Neural progenitor cell (in vitro differentiated cells): ENCODE measurements around the gene UBB. TPM values are rescaled to one million over a fixed set of nuclear protein-coding genes. Genes with fewer than 3 reads are reported as not detected.

Source experiments
- DNase-seq: peaks from one replicate; pipeline ENCODE4 v3.0.0-alpha.2; 2016; ENCODE audit warnings: low spot score
- H2AFZ ChIP-seq: fragments of 200-600 bp; sonication (generic); replicated peaks from 2 replicates; pipeline ENCODE4 v1.6.1; 2016; ENCODE audit warnings: antibody characterized with exemption
- H3F3A ChIP-seq: fragments of 200-600 bp; sonication (generic); 2 replicates; pipeline ENCODE4 v1.6.1; 2016; ENCODE audit warnings: antibody characterized with exemption, low read depth
- H3K27ac ChIP-seq: fragments of 200-600 bp; sonication (generic); 2 replicates; pipeline ENCODE4 v1.5.1; 2016; ENCODE audit warnings: mild to moderate bottlenecking
- H3K27me3 ChIP-seq: fragments of 200-600 bp; sonication (generic); 2 replicates; pipeline ENCODE4 v1.6.1; 2016; ENCODE audit warnings: mild to moderate bottlenecking, moderate library complexity
- H3K36me3 ChIP-seq: fragments of 200-600 bp; sonication (generic); 2 replicates; pipeline ENCODE4 v1.5.1; 2016
- H3K4me1 ChIP-seq: fragments of 200-600 bp; sonication (generic); 2 replicates; pipeline ENCODE4 v1.6.1; 2016; ENCODE audit warnings: mixed run types
- H3K4me2 ChIP-seq: fragments of 200-600 bp; sonication (generic); 2 replicates; pipeline ENCODE4 v1.6.1; 2016
- H3K4me3 ChIP-seq: fragments of 200-600 bp; sonication (generic); 2 replicates; pipeline ENCODE4 v1.5.1; 2016
- H3K79me2 ChIP-seq: fragments of 200-600 bp; sonication (generic); 2 replicates; pipeline ENCODE4 v1.6.1; 2016; ENCODE audit warnings: low read depth
- H3K9ac ChIP-seq: fragments of 200-600 bp; sonication (generic); 2 replicates; pipeline ENCODE4 v1.6.1; 2016
- H3K9me3 ChIP-seq: fragments of 200-600 bp; sonication (generic); 2 replicates; pipeline ENCODE4 v1.5.1; 2016; ENCODE audit warnings: low read depth
- H4K20me1 ChIP-seq: fragments of 200-600 bp; sonication (generic); 2 replicates; pipeline ENCODE4 v1.6.1; 2016; ENCODE audit warnings: low read depth
- H3K27ac Mint-ChIP-seq: 3 replicates; pipeline ENCODE4 v1.8.0; 2021; ENCODE audit warnings: mixed read lengths
- H3K27me3 Mint-ChIP-seq: 2 replicates; pipeline ENCODE4 v1.8.0; 2022; ENCODE audit warnings: low read depth, mild to moderate bottlenecking, inconsistent platforms, moderate library complexity, mixed read lengths; ENCODE audit not compliant: insufficient read depth
- H3K36me3 Mint-ChIP-seq: 3 replicates; pipeline ENCODE4 v1.8.0; 2021; ENCODE audit warnings: mixed read lengths
- H3K4me1 Mint-ChIP-seq: 3 replicates; pipeline ENCODE4 v1.8.0; 2021; ENCODE audit warnings: mixed read lengths
- H3K4me3 Mint-ChIP-seq: 3 replicates; pipeline ENCODE4 v1.8.0; 2021; ENCODE audit warnings: mild to moderate bottlenecking, moderate library complexity, mixed read lengths
- H3K9me3 Mint-ChIP-seq: 3 replicates; pipeline ENCODE4 v1.8.0; 2020; ENCODE audit warnings: mixed read lengths
- CTCF ChIP-seq: fragments of 200-600 bp; sonication (generic); IDR thresholded peaks from 2 replicates; pipeline ENCODE4 v1.5.1; 2017; ENCODE audit warnings: antibody characterized with exemption, mild to moderate bottlenecking
- EZH2 ChIP-seq: fragments of 200-600 bp; sonication (generic); IDR thresholded peaks from 2 replicates; pipeline ENCODE4 v1.6.1; 2017; ENCODE audit warnings: antibody characterized with exemption, mild to moderate bottlenecking, moderate library complexity
- EZH2phosphoT487 ChIP-seq: fragments of 200-600 bp; sonication (generic); IDR thresholded peaks from 2 replicates; pipeline ENCODE4 v1.6.1; 2017; ENCODE audit warnings: antibody characterized with exemption
- total RNA-seq: library from RNA; depleted of rRNA; stranded (reverse); fragments of >200 nt; gene quantifications from 2 replicates; pipeline ENCODE4 v1.2.3, GENCODE V29; 2015; ENCODE audit warnings: low replicate concordance

UBB gene
- total RNA-seq, 1 donor from 2014 or later = 1,249 TPM

DNA sequence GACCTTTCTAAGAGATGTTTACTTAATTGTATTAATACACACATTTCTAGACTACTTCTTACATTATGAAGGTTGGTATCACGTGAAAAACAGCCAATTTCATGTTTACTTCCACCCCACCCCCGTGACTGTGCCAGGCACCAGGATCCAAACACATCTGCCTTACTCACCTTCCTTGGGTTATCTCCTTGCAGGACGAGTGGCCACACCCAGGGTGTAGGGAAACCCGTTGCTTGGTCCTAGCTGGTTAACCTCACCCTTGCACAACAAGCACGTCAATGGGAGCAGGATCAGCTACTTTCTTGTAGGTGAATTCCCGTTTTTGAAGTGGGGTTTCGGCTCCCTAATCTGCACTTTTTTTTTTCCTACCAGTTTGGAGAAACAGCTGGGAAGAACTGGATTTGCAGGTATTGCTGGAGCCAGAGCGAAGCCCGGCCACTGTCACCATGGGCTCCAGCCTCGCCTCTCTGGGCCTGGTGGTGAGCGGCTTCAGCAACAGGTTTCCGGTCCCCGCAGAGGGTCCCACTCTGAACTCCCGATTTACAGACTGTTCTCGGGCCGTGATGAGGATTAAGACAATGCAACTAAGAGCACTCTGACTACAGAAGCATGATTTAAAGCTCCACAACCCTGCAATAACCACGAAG lies 2.1 kb upstream of the UBB start:
- no peak overlapping the region for H3K27ac Mint-ChIP-seq
- Histone ChIP-seq H3K9ac (no peak overlapping the region), H2AFZ (no peak overlapping the region), H3K36me3 (peaks cover 5% of the 10 kb centered on the region), H3K4me1 (peaks cover 21% of the 10 kb centered on the region), H3K27me3 (no peaks in the 10 kb centered on the region), H3K79me2 (peaks cover 28% of the 10 kb centered on the region), H3K4me2 (no peak overlapping the region), H4K20me1 (peaks cover 26% of the 10 kb centered on the region), H3K27ac (no peak overlapping the region), H3F3A (peaks cover 46% of the 10 kb centered on the region), H3K4me3 (no peak overlapping the region), H3K9me3 (no peaks in the 10 kb centered on the region)
- peaks cover 28% of the 10 kb centered on the region for H3K4me1 Mint-ChIP-seq
- peaks cover 8% of the 10 kb centered on the region for H3K9me3 Mint-ChIP-seq
- TF ChIP-seq EZH2 = no peak
- no peak for DNase-seq
- peaks cover 9% of the 10 kb centered on the region for H3K27me3 Mint-ChIP-seq
- H3K36me3 Mint-ChIP-seq = peaks cover 24% of the 10 kb centered on the region
- H3K4me3 Mint-ChIP-seq = peak overlapping the region; percentile 27

- Mint-ChIP-seq H3K9me3 (peaks cover 8% of the 10 kb centered on the region), H3K4me3 (no peak overlapping the region)
- TF ChIP-seq EZH2 (no peak), EZH2phosphoT487 (no peak), CTCF (no peak)
Measured at GRCh38 chr17:16379654-16380053, 1.2 kb upstream of the UBB start.

GRCh38 chr17:16381496-16381820 lies 567 bp downstream of the UBB start:
- Histone ChIP-seq H3K9ac (peak overlapping the region; percentile 71), H2AFZ (no peak overlapping the region), H4K20me1 (peaks cover 38% of the 10 kb centered on the region), H3F3A (peaks cover 70% of the 10 kb centered on the region), H3K4me3 (peak overlapping the region; percentile 89), H3K9me3 (no peaks in the 10 kb centered on the region), H3K27me3 (no peaks in the 10 kb centered on the region), H3K4me2 (peak overlapping the region; percentile 78), H3K79me2 (peaks cover 31% of the 10 kb centered on the region), H3K27ac (peak overlapping the region; percentile 98), H3K36me3 (peaks cover 5% of the 10 kb centered on the region), H3K4me1 (peaks cover 21% of the 10 kb centered on the region)
- H3K9me3 Mint-ChIP-seq = peaks cover 8% of the 10 kb centered on the region
- H3K27ac Mint-ChIP-seq = peak overlapping the region; percentile 100
- H3K4me3 Mint-ChIP-seq = peak overlapping the region; percentile 97
- no peak for DNase-seq
- TF ChIP-seq EZH2phosphoT487 (no peak), EZH2 (no peak), CTCF (no peak)
- H3K4me1 Mint-ChIP-seq = peaks cover 32% of the 10 kb centered on the region
- peaks cover 24% of the 10 kb centered on the region for H3K36me3 Mint-ChIP-seq
- H3K27me3 Mint-ChIP-seq = peaks cover 12% of the 10 kb centered on the region

More at GRCh38 chr17:16379654-16380053, 1.2 kb upstream of the UBB start:
- H3K9ac ChIP-seq = no peak overlapping the region
- peaks cover 35% of the 10 kb centered on the region for H4K20me1 ChIP-seq
- H3F3A ChIP-seq = peaks cover 55% of the 10 kb centered on the region
- no peaks in the 10 kb centered on the region for H3K9me3 ChIP-seq
- peaks cover 5% of the 10 kb centered on the region for H3K36me3 ChIP-seq
- peaks cover 31% of the 10 kb centered on the region for H3K79me2 ChIP-seq
- no peak overlapping the region for H3K4me2 ChIP-seq
- Mint-ChIP-seq H3K36me3 (peaks cover 24% of the 10 kb centered on the region), H3K27ac (no peak overlapping the region), H3K4me1 (peaks cover 32% of the 10 kb centered on the region), H3K27me3 (peaks cover 9% of the 10 kb centered on the region)
- H3K4me3 ChIP-seq = no peak overlapping the region
- no peak for DNase-seq
- H3K27me3 ChIP-seq = no peaks in the 10 kb centered on the region
- peaks cover 21% of the 10 kb centered on the region for H3K4me1 ChIP-seq
- no peak overlapping the region for H3K27ac ChIP-seq
- no peak overlapping the region for H2AFZ ChIP-seq

DNA sequence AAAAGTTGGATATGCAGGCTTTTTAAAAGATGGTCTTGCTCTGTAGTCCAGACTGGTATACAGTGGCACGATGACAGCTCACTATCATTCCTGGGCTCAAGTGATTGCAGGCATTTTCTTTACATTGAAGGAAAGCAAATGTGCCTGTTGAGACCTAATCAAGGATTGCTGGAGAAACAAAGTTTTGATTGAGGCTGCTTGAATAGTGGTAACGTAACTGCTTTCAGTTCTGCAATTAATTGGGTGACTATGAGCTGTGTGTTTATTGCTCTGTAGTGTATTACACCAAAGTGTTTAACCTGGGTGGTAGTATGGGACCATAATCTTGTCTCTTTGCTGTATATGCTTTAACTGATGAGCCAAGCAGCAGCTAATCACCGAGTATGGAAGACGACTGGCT lies 2.3 kb downstream of the UBB start:
- Histone ChIP-seq H3F3A (peaks cover 85% of the 10 kb centered on the region), H3K27me3 (no peaks in the 10 kb centered on the region), H3K4me1 (peaks cover 21% of the 10 kb centered on the region), H3K9me3 (no peaks in the 10 kb centered on the region), H3K9ac (no peak overlapping the region), H3K4me3 (peak overlapping the region; percentile 89), H3K4me2 (peak overlapping the region; percentile 78), H3K79me2 (peaks cover 31% of the 10 kb centered on the region), H4K20me1 (peaks cover 38% of the 10 kb centered on the region), H2AFZ (no peak overlapping the region), H3K27ac (no peak overlapping the region), H3K36me3 (peaks cover 5% of the 10 kb centered on the region)
- Mint-ChIP-seq H3K36me3 (peaks cover 24% of the 10 kb centered on the region), H3K9me3 (peaks cover 8% of the 10 kb centered on the region), H3K4me3 (peak overlapping the region; percentile 65), H3K4me1 (peaks cover 37% of the 10 kb centered on the region), H3K27me3 (peaks cover 18% of the 10 kb centered on the region), H3K27ac (no peak overlapping the region)
- DNase-seq = no peak
- TF ChIP-seq EZH2phosphoT487 = no peak
- TF ChIP-seq CTCF = no peak
- TF ChIP-seq EZH2 = no peak
